ENCODE measurements around the gene NACC1. TPM values are rescaled to one million over a fixed set of nuclear protein-coding genes. Genes with fewer than 3 reads are reported as not detected.

NACC1 gene
- total and polyA plus RNA-seq, 2 of the 13 experiments (the other 11 are each of a cell fraction or from before 2014, with no cell fraction given) = 31.8 to 42.3 TPM

DNA sequence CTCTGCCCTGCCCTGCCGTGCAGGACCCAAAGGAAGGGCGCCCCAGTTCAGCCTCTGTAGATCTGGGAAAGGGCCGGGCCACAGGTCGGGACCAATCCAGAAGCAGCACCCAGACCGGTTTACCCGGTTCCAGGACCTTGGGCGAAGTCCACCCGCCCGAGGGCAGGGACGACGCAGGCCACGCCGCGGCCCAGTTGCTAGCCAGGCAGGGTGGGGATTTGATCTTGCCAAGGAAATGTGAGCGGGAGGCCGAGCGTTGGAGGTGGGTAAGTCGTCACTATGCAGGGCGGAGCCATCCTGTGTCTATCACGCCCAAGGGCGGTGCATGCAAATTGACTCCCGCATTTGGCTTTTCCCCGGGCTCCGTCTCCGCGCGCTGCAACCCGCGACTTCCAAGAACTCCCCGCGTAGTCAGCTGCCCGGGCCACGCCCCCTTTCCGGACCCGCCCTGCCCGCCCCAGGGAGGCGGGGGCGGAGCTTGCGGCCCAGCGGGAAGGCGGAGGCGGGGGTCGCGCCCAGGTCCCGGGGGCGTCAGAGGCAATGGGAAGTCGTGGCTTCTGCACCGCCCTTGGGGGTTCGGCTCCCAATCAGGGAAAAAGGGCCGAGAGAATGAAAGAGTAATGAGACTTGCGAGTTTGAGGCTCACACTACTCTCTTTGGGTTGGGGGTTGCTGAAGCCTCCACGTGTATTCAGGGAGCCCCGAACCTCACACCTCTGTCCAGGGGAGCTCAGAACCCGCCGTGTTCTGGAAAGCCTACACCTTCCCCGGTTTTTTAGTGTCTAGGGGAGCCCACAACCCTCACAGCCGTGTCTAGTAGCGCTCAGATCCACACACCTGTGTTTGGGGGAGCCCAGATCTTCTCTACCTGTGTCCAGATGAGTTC is 44.9 kb downstream of the NACC1 start (continued):
- TF ChIP-seq ARHGAP35 (CRISPR knock-in tag; IDR thresholded peaks at IDR 0.05; ENCODE audit: borderline replicate concordance) (peak; percentile 92), MAF1 (CRISPR knock-in tag; IDR thresholded peaks at IDR 0.05; ENCODE audit: borderline replicate concordance) (no peak), POGZ (CRISPR knock-in tag; IDR thresholded peaks at IDR 0.05) (peak; percentile 72; the same call in 1 of the 2 replicates), SIX4 (CRISPR knock-in tag; IDR thresholded peaks at IDR 0.05) (0 out of 2 replicates have a peak, but pooled peaks have one; percentile 57), GATA4 (IDR thresholded peaks at IDR 0.05; ENCODE audit: borderline replicate concordance, low read depth) (no peak), THAP11 (CRISPR knock-in tag; IDR thresholded peaks at IDR 0.05) (peak; percentile 66; the same call in 1 of the 2 replicates), ZNF101 (CRISPR knock-in tag; IDR thresholded peaks at IDR 0.05; ENCODE audit: borderline replicate concordance, low read depth) (no peak), ZNF329 (CRISPR knock-in tag; IDR thresholded peaks at IDR 0.05; ENCODE audit: low read depth) (0 out of 2 replicates have a peak, but pooled peaks have one; percentile 32), FOXA3 (CRISPR knock-in tag; IDR thresholded peaks at IDR 0.05) (peak; percentile 64), ZNF629 (CRISPR knock-in tag; conservative IDR thresholded peaks at IDR 0.05) (peak; percentile 49; the same call in 1 of the 2 replicates), RORA (CRISPR knock-in tag; IDR thresholded peaks at IDR 0.05) (no peak), ELF3 (CRISPR knock-in tag; IDR thresholded peaks at IDR 0.05) (peak; percentile 82), PHF21A (CRISPR knock-in tag; IDR thresholded peaks at IDR 0.05) (peak; percentile 93), ISL2 (CRISPR knock-in tag; IDR thresholded peaks at IDR 0.05) (no peak; the same call in 1 of the 2 replicates), ZNF792 (CRISPR knock-in tag; IDR thresholded peaks at IDR 0.05) (peak; percentile 61; the same call in 1 of the 2 replicates), KLF6 (CRISPR knock-in tag; IDR thresholded peaks at IDR 0.05) (peak; percentile 82; the same call in 1 of the 2 replicates), ZFY (CRISPR knock-in tag; IDR thresholded peaks at IDR 0.05) (peak; percentile 90), ZSCAN20 (CRISPR knock-in tag; IDR thresholded peaks at IDR 0.05; ENCODE audit: borderline replicate concordance) (no peak), KMT2B (CRISPR knock-in tag; IDR thresholded peaks at IDR 0.05) (peak; percentile 77), ZBTB8A (CRISPR knock-in tag; IDR thresholded peaks at IDR 0.05; ENCODE audit: borderline replicate concordance, low read depth) (no peak)
- TF ChIP-seq, protein P1, sequence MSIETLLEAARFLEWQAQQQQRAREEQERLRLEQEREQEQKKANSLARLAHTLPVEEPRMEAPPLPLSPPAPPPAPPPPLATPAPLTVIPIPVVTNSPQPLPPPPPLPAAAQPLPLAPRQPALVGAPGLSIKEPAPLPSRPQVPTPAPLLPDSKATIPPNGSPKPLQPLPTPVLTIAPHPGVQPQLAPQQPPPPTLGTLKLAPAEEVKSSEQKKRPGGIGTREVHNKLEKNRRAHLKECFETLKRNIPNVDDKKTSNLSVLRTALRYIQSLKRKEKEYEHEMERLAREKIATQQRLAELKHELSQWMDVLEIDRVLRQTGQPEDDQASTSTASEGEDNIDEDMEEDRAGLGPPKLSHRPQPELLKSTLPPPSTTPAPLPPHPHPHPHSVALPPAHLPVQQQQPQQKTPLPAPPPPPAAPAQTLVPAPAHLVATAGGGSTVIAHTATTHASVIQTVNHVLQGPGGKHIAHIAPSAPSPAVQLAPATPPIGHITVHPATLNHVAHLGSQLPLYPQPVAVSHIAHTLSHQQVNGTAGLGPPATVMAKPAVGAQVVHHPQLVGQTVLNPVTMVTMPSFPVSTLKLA (IDR thresholded peaks at IDR 0.05) = peak; percentile 34; the same call in 1 of the 2 replicates
- TF ChIP-seq, protein P2, sequence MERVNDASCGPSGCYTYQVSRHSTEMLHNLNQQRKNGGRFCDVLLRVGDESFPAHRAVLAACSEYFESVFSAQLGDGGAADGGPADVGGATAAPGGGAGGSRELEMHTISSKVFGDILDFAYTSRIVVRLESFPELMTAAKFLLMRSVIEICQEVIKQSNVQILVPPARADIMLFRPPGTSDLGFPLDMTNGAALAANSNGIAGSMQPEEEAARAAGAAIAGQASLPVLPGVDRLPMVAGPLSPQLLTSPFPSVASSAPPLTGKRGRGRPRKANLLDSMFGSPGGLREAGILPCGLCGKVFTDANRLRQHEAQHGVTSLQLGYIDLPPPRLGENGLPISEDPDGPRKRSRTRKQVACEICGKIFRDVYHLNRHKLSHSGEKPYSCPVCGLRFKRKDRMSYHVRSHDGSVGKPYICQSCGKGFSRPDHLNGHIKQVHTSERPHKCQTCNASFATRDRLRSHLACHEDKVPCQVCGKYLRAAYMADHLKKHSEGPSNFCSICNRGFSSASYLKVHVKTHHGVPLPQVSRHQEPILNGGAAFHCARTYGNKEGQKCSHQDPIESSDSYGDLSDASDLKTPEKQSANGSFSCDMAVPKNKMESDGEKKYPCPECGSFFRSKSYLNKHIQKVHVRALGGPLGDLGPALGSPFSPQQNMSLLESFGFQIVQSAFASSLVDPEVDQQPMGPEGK (CRISPR knock-in tag; IDR thresholded peaks at IDR 0.05) = peak; percentile 92
- TF ChIP-seq, protein P3, sequence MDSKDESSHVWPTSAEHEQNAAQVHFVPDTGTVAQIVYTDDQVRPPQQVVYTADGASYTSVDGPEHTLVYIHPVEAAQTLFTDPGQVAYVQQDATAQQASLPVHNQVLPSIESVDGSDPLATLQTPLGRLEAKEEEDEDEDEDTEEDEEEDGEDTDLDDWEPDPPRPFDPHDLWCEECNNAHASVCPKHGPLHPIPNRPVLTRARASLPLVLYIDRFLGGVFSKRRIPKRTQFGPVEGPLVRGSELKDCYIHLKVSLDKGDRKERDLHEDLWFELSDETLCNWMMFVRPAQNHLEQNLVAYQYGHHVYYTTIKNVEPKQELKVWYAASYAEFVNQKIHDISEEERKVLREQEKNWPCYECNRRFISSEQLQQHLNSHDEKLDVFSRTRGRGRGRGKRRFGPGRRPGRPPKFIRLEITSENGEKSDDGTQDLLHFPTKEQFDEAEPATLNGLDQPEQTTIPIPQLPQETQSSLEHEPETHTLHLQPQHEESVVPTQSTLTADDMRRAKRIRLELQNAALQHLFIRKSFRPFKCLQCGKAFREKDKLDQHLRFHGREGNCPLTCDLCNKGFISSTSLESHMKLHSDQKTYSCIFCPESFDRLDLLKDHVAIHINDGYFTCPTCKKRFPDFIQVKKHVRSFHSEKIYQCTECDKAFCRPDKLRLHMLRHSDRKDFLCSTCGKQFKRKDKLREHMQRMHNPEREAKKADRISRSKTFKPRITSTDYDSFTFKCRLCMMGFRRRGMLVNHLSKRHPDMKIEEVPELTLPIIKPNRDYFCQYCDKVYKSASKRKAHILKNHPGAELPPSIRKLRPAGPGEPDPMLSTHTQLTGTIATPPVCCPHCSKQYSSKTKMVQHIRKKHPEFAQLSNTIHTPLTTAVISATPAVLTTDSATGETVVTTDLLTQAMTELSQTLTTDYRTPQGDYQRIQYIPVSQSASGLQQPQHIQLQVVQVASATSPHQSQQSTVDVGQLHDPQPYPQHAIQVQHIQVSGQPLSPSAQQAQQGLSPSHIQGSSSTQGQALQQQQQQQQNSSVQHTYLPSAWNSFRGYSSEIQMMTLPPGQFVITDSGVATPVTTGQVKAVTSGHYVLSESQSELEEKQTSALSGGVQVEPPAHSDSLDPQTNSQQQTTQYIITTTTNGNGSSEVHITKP (CRISPR knock-in tag; IDR thresholded peaks at IDR 0.05; ENCODE audit: low read depth) = peak; percentile 58; the same call in 1 of the 2 replicates

Measured in HepG2 (cell line).